ENCODE results near the gene IGFBP2.

- TF ChIP-seq MXI1 (IDR thresholded peaks at IDR 0.05; ENCODE audit: low read depth, low read length), result peak; percentile 63; the same call in 1 of the 2 replicates
- TF ChIP-seq CTCF (IDR thresholded peaks at IDR 0.05), result no peak
- TF ChIP-seq RCOR1 (IDR thresholded peaks at IDR 0.05; ENCODE audit: low read length), result peak; percentile 76
- TF ChIP-seq TEAD4 (IDR thresholded peaks at IDR 0.05; ENCODE audit: borderline replicate concordance, insufficient read depth), result no peak
- TF ChIP-seq FOXJ3 (CRISPR knock-in tag; IDR thresholded peaks at IDR 0.05), result peak; percentile 89
- no peak for TF ChIP-seq USF2 (IDR thresholded peaks at IDR 0.05; ENCODE audit: borderline replicate concordance, low read depth, low read length)
These were observed 66.9 kb downstream of the IGFBP2 start for GRCh38 chr2:216700088-216700567.
